Stimulated activated CD4-positive, alpha-beta T cell treated with anti-CD3 and anti-CD28 coated beads, Interleukin-1b, Interleukin-23, amount 100 ng/mL, for 24 hours (primary cell): Measurements from ENCODE around the gene SAP30L.

Experiments used
- DNase-seq, 4 experiments: peaks; one replicate each; pipeline ENCODE4 v3.0.0-alpha.2; 2020; ENCODE audit warnings: low read depth in 4 of 4, low spot score in 1 of 4

The SAP30L gene

DNA sequence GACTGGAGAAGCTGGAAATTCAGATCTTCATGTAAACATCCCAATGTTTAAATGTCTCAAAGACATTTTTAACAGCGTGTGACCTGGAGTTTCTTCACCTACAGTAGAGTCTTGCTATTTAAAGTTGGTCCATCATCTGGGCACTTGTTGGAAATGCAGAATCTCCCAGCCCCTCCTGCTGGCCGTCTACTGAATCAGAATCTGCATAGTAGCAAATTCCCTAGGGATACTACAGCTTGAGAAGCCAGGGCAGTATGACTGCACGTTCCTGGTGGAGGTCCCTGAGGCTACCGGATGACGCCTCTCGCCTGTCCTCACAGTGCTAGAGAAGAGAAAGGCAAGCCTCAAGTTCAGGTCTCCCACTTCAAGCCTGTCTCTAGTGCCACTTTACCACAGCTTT, 15.7 kb downstream of the SAP30L start:
- no peak for DNase-seq

DNA sequence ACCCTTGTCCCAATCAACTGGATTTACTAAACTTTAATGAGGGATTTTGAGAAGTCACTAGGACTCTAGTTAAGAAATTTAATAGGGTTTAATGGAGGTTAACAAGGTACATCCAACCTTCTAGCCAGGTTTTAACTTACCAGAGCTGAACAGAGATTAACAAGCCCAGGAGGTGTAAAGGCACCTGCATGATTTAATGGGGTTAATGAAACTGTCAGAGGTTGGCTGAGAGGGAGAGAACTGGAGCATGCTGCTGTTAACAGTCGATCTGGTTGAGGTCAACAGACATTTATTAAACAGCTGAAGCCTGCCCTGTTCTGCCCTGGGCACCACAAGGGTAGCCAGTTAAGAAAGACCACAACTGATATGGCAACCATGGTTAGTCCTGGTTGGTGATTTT, 18.6 kb downstream of the SAP30L start:
- no peak for DNase-seq

GRCh38 chr5:154465169-154465568, 19.4 kb downstream of the SAP30L start:
- no peak for DNase-seq

GRCh38 chr5:154466147-154466546, 20.4 kb downstream of the SAP30L start:
- no peak for DNase-seq

- no peak for DNase-seq
Measured at GRCh38 chr5:154466671-154467070, 20.9 kb downstream of the SAP30L start.

DNA sequence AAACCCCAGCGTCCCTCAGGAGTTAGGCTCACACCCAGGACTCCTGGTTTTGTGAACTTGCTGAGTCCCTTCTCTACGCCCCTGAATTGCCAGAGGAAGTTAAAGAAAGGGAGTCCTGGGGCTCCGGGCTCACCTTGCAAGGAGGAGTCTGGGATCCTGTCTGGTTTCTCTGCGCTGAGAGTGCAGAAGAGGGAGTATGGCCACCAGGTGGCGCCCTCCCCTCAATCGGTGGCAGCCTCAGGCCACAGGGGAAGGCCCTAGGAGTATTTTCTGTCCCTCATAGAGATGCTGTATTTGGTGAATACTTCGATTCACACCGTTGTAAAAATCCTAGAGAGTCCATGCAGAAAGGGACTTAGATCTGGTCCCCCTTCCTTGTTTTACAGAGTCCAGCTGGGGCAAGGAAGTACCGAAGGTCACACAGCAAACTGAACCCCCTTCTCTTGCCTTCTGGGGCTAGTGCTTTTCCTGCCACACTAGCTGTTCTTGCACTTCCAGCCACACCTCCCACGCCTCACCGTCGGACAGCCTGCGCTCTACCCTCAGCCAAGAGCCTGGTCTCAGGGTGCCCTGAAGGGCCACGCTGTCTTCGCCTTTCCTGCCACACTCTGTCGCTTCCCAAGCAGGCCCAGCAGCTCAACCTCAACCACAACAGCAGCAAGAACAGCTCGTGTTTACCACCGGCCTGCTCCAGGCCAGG, 22.0 kb downstream of the SAP30L start:
- DNase-seq = peak; percentile 67 to 75 (median 74)

DNA sequence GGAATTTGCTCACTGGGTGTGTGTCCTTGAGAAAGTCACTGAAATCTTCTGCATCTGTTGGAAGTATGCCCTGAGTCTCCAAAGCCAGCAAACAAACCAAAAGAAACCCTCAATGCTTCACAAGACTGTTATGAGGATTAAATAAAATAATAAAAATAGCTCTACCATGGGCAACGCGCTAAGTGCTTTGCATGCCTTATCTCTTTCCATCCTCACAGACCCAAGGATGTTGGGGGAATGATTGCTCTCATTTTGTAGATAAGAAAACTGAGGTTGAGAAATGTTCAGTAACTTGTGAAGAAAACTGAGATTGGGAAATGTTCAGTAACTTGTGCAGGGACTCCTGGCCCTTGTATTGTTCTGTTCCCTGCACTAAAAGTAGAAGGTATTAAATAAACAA, 24.3 kb downstream of the SAP30L start:
- no peak for DNase-seq

DNA sequence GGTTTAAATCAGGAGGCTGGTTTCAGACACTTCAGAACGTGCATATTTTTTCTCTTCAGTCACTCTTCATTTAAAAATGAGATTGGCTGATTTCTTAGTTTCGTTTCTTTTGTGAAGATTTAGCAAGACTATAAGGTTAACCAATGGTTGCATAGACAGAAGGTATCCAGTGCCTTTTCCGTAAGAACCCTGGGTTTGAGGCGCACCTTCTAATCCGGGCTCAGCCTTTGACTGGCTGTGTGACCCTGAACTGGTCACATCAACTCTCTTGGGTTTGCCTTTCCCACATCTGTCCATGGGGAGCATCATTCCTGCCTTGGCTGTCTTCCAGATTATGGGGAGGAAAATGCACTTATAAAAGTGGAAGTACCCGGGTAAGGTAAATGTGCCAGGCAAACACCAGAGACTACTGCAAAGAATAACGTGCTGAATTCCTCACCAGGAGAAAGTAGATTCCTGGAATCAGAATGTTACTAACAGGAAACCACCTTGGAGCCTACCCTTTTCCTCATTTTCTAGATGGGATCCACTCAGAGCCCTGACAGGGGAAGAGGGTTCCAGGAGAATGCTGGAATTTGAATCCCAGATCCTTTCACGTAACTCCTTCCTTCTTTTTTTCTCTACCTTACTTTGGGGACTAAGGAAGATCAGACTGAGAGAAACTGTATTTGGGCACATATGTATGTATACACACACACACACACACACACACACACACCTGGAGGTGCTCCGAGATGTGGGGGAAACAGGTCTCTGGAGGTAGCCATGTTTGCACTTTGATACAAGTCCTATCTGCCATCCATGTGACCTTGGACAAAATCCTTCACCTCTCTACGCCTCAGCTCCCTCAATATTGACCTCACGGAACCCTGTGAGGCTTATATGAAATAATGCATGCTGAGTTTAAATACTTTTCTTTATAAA, 25.4 kb downstream of the SAP30L start:
- DNase-seq = no peak

- no peak for DNase-seq
Measured at GRCh38 chr5:154472871-154473580, 27.2 kb downstream of the SAP30L start.

DNA sequence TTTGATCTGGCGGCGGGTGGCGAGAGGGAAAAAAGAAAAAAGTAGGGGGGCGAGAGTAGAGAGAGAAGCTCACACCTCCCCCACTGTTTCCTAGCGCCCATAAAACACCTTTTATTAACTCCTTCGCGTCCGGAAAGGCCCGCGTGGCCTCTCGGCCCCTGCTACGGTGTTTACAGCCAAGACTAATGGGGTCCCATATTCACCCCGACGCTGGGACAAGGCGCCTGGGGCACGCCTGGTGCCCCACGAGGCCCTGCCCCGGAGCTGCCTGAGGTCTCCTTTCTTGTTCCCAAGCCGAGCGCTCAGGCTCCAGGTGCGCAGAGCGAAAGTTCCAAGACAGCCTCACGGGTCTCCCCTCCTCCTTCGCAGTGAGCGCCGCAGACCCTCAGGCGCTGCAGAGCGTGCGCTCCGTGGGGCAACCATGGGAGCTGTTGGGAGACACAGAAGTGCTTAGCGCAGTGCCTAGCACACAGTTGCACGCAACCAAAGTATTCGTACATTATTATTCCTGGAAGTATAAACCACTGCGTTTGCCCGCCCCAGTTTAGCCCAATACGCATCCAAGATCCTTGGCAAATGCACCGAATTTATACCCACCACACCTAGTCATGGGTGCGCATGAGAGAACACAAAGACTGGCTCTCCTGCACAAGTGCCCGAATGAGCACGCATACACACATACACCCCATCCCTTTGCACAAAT, 27.9 kb downstream of the SAP30L start:
- DNase-seq = no peak

DNA sequence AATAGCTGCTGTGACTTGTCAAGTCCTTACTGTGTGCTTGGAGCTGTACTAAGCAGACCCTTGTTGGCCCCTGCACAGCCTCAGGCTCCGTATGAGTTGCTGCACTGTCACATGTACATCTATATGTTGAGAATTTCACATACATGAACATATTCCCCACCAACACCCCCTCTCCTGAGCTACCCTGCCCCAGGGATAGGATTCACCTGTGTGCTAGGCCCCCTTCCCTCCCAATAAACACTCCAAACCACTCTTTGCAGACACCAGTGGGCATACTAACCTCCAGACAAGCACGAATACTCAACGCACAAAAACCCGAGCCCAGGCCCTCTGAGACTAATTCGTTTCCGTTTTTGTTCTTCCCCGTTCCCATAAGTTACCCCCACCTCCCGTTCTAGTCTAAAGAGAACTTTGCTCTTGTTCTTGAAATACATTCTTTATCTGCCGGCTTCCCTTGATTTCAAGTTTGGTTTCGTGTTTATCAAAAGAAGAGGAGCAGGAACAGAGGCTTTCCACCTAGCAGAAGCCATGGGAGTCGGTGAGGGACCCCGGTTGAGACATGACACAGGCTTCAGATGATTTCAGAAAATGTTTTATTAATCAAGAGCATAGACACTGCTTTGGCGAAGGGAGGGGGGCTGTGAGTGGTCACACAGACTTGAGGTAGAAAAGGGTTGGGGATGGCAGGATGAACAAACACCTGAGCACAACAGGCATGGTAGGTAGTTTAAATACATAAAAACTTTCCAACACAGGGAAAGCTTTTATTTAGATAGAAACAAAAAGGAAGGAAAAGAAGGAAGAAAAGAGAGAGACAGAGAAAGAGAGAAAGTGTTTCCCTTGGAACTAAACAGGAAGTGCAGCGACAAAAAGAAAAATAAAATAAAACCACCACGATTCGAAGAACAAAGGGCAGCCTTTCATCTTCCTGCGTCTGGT, 28.9 kb downstream of the SAP30L start:
- DNase-seq = no peak

- DNase-seq = no peak
Measured at GRCh38 chr5:154475591-154476353, 30.0 kb downstream of the SAP30L start.

GRCh38 chr5:154476354-154477205, 30.8 kb downstream of the SAP30L start:
- DNase-seq = no peak

DNA sequence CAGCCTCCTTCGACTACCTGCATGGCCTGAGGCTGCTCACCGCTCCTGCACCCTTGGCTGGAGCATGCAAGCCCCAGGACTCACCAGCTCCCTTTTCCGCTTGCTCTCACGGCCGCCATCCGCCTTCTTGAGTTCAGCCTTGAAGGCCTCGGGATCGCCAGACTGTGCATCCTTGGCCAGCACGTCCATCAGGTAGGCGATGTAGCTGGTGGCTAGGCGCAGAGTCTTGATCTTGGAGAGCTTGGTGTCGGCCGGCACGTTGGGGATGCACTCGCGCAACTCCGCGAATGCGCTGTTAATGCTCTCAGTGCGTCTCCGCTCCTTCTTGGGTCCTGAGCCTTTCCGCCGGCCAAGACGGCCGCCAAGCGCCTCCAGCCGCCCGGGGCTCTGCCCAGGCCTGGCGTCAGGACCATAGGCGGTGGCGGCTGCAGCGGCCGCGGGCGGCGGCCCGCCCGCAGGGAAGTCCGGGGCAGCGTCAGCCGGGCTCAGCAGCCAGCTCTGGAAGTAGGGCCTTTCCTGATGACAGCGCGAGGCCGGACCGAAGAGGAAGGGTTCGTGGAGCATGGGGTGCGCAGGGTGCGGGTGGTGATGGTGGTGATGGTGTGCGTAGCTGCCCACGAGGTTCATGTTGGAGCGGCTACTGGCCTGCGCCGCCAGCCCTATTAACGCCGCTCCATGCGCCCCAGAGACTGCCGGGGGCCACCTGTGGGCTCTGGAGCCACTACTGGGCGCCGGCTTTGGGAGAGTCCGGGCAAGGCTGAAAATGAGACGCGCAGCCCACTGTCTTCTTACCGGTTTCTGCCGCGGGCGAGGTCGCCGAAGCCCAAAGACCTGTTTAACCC, 31.8 kb downstream of the SAP30L start:
- DNase-seq = no peak

DNA sequence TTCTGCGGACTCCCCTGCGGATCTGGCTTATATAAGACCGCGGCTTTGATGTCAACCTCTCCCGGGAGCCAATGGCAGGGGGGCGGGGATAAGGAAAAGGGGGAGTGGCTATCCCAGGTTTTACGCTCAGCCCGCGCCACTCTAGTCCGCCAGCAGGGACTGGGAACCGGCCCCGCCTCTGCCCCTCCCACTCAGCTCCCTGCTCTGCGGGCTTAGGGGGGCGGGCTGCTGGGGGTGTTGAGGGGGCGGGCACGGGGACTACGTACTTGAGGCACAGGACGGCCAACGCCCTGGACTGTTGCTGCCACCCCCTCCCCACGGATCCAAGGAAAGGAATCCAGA, 32.4 kb downstream of the SAP30L start, which contains the start of gene HAND1:
Gene HAND1, minus strand, starts transcription at position 4 of the 342 bp plus-strand sequence. CDS start 219 bp downstream, outside the sequence.
- DNase-seq = no peak

GRCh38 chr5:154478752-154479159, 33.0 kb downstream of the SAP30L start:
- no peak for DNase-seq

DNA sequence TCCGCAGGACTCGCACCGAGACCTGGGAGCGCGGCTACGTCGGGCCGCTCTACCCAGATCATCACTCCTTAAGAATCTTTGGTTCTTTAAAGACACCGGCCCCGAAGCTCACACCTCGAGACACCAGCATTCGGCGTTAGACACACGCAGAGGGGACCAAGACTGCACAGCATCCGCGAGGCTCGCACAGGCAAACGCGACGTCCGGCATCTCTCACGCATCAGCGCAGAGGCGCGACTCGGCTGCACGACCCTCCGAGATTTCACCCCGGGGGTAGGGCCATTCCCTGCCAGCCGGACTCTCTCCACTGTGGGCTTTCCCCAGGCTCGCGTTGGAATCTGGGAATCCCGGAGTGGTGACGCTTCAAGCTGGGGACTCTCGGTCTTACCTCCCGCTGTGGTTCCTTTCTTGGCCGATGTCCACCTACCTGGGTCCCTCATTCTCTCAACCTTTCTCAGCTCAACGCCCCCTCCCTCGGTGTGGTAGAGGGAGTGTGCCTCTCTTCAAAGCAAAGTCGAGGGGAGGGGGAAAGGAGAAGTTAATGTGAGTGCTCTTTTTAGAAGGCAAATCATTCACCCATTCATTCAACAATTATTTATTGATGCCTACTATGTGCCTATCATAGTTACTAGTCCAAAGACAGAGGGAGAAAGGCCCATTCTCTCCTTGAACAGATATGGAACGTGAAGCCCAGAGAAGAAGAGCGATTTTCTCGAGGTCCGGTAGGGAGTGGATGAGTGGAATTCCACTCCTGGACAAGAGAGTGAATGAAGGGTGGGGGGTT, 33.6 kb downstream of the SAP30L start:
- no peak for DNase-seq
